ENCODE results near the gene VWC2.

Gene VWC2

GRCh38 chr7:49931627-49932026 lies 158.2 kb downstream of the VWC2 start:
- in situ Hi-C loops (cut with MboI; ENCODE audit: low sequenced_read_pairs, unreplicated experiment) = no loop called here
- no peak for TF ChIP-seq CTCF (IDR thresholded peaks at IDR 0.05; ENCODE audit: borderline replicate concordance, control extremely low read depth, extremely low read depth, insufficient read depth, missing control alignments)
- DNase-seq (ENCODE audit: low spot score) = no peak

GRCh38 chr7:49937608-49938007 lies 164.2 kb downstream of the VWC2 start:
- no peak for TF ChIP-seq CTCF (IDR thresholded peaks at IDR 0.05; ENCODE audit: borderline replicate concordance, control extremely low read depth, extremely low read depth, insufficient read depth, missing control alignments)
- no peak for DNase-seq (ENCODE audit: low spot score)
- in situ Hi-C loops (cut with MboI; ENCODE audit: low sequenced_read_pairs, unreplicated experiment) = no loop called here
